ENCODE measurements around the gene DNAJC28. TPM values are rescaled to one million over a fixed set of nuclear protein-coding genes. Genes with fewer than 3 reads are reported as not detected.

Gene DNAJC28
- total and polyA plus RNA-seq, 9 of the 15 experiments (the other 6 are each of a cell fraction or from before 2014, with no cell fraction given), result 0.68 to 2.5 (median 1.1) TPM

DNA sequence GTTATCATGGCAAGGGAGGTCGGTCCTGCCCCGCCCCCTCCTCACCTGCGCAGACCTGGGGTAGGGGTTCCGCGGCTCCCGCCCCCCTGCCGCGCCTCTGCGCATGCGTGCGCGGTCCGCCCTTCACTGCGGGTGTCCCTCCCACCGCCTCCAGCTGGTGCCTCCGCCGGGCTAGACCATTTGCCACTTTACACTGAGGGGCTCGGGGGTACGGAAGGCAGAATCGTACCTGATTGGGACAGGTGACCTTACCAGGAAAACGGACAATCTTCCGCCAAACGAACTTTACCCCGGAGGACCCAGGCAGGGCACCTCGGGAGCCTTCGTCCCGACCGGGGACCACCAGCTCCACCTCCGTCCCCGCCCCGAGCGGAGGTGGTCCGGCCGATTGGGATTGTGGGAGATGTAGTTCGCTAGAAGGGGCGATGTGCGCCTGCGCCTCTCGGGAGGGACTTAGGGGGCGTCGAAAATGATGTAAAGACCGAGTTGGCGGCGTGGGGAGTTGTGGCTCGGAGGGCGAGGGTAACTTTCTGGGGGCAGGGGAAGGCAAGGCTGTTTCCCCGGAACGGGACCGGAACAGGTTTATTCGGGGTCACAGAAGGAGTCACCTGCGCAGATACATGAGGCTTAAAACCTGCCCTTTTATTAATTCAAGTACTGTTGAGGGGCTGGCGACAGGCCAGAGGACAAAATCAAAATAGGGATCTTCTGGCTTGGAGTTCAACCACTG lies at the start of gene DNAJC28 (continued):
- TF ChIP-seq NR2C1 (IDR thresholded peaks at IDR 0.05), result peak; percentile 76
- peak; percentile 77 for TF ChIP-seq NR2C1 (tag; IDR thresholded peaks at IDR 0.05)
- TF ChIP-seq, protein P1, sequence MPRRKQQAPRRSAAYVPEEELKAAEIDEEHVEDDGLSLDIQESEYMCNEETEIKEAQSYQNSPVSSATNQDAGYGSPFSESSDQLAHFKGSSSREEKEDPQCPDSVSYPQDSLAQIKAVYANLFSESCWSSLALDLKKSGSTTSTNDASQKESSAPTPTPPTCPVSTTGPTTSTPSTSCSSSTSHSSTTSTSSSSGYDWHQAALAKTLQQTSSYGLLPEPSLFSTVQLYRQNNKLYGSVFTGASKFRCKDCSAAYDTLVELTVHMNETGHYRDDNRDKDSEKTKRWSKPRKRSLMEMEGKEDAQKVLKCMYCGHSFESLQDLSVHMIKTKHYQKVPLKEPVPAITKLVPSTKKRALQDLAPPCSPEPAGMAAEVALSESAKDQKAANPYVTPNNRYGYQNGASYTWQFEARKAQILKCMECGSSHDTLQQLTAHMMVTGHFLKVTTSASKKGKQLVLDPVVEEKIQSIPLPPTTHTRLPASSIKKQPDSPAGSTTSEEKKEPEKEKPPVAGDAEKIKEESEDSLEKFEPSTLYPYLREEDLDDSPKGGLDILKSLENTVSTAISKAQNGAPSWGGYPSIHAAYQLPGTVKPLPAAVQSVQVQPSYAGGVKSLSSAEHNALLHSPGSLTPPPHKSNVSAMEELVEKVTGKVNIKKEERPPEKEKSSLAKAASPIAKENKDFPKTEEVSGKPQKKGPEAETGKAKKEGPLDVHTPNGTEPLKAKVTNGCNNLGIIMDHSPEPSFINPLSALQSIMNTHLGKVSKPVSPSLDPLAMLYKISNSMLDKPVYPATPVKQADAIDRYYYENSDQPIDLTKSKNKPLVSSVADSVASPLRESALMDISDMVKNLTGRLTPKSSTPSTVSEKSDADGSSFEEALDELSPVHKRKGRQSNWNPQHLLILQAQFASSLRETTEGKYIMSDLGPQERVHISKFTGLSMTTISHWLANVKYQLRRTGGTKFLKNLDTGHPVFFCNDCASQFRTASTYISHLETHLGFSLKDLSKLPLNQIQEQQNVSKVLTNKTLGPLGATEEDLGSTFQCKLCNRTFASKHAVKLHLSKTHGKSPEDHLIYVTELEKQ (CRISPR knock-in tag; IDR thresholded peaks at IDR 0.05), result no peak
- no peak for TF ChIP-seq ZNF561 (CRISPR knock-in tag; conservative IDR thresholded peaks at IDR 0.05)
- peak; percentile 89 for TF ChIP-seq TCF7L2 (IDR thresholded peaks at IDR 0.05; ENCODE audit: low read depth, low read length)
- TF ChIP-seq, protein P2, sequence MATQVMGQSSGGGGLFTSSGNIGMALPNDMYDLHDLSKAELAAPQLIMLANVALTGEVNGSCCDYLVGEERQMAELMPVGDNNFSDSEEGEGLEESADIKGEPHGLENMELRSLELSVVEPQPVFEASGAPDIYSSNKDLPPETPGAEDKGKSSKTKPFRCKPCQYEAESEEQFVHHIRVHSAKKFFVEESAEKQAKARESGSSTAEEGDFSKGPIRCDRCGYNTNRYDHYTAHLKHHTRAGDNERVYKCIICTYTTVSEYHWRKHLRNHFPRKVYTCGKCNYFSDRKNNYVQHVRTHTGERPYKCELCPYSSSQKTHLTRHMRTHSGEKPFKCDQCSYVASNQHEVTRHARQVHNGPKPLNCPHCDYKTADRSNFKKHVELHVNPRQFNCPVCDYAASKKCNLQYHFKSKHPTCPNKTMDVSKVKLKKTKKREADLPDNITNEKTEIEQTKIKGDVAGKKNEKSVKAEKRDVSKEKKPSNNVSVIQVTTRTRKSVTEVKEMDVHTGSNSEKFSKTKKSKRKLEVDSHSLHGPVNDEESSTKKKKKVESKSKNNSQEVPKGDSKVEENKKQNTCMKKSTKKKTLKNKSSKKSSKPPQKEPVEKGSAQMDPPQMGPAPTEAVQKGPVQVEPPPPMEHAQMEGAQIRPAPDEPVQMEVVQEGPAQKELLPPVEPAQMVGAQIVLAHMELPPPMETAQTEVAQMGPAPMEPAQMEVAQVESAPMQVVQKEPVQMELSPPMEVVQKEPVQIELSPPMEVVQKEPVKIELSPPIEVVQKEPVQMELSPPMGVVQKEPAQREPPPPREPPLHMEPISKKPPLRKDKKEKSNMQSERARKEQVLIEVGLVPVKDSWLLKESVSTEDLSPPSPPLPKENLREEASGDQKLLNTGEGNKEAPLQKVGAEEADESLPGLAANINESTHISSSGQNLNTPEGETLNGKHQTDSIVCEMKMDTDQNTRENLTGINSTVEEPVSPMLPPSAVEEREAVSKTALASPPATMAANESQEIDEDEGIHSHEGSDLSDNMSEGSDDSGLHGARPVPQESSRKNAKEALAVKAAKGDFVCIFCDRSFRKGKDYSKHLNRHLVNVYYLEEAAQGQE (IDR thresholded peaks at IDR 0.05; ENCODE audit: borderline replicate concordance), result no peak
- TF ChIP-seq, protein P2 (CRISPR knock-in tag; IDR thresholded peaks at IDR 0.05; ENCODE audit: low read depth), result no peak
- peak; percentile 40; the same call in 1 of the 2 replicates for TF ChIP-seq NR2C2 (CRISPR knock-in tag; IDR thresholded peaks at IDR 0.05)
- peak; percentile 81 for TF ChIP-seq NR2C2 (tag; IDR thresholded peaks at IDR 0.05)
- TF ChIP-seq HCFC1 (IDR thresholded peaks at IDR 0.05; ENCODE audit: low read depth, low read length), result peak; percentile 95
- peak; percentile 25 for TF ChIP-seq BRD9 (IDR thresholded peaks at IDR 0.05; ENCODE audit: low read depth, partially characterized antibody)
- no peak for TF ChIP-seq ZNF3 (CRISPR knock-in tag; IDR thresholded peaks at IDR 0.05)
- peak; percentile 100 for TF ChIP-seq DACH1 (IDR thresholded peaks at IDR 0.05; ENCODE audit: partially characterized antibody)
- TF ChIP-seq, protein P3, sequence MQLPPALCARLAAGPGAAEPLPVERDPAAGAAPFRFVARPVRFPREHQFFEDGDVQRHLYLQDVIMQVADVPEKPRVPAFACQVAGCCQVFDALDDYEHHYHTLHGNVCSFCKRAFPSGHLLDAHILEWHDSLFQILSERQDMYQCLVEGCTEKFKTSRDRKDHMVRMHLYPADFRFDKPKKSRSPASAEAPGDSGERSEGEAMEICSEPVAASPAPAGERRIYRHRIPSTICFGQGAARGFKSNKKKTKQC (CRISPR knock-in tag; IDR thresholded peaks at IDR 0.05), result 0 out of 2 replicates have a peak, but pooled peaks have one; percentile 51
- no peak for TF ChIP-seq ZNF507 (tag; conservative IDR thresholded peaks at IDR 0.05)
- no peak for TF ChIP-seq MECOM (CRISPR knock-in tag; IDR thresholded peaks at IDR 0.05)

All from K562 (cell line).